Keratinocyte (primary cell): ENCODE data around the gene ELAVL1. TPM values are rescaled to one million over a fixed set of nuclear protein-coding genes. Genes with fewer than 3 reads are reported as not detected.

Source experiments
- DNase-seq: peaks from one replicate; pipeline ENCODE4 v3.0.0-alpha.2; 2011; ENCODE audit warnings: low read depth, missing footprints, low spot score
- FAIRE-seq: peaks from 2 replicates; lab custom pipeline; 2011; peaks lifted over from hg19 to GRCh38; lab: Jason Lieb, UNC
- H2AFZ ChIP-seq: 2 replicates; pipeline ENCODE4 v1.6.0; 2012; ENCODE audit warnings: low read length, control low read depth, inconsistent platforms; ENCODE audit not compliant: control insufficient read depth
- H3K27ac ChIP-seq: 2 replicates; pipeline ENCODE4 v1.5.1; 2011; ENCODE audit warnings: low read length; ENCODE audit not compliant: control insufficient read depth, insufficient read depth
- H3K27me3 ChIP-seq: 3 replicates; pipeline ENCODE4 v1.6.0; 2011; ENCODE audit warnings: low read length; ENCODE audit not compliant: control insufficient read depth, insufficient read depth; ENCODE audit errors: extremely low read depth
- H3K36me3 ChIP-seq, 2 experiments: 2 replicates in 1 of 2; 3 replicates in 1 of 2; pipeline ENCODE4 v1.5.1; 2011; ENCODE audit warnings: low read length in 2 of 2, mild to moderate bottlenecking in 1 of 2; ENCODE audit not compliant: control insufficient read depth in 2 of 2, insufficient read depth in 2 of 2; ENCODE audit errors: extremely low read depth in 1 of 2
- H3K4me1 ChIP-seq: 3 replicates; pipeline ENCODE4 v1.5.1; 2011; ENCODE audit warnings: low read length; ENCODE audit not compliant: control insufficient read depth, insufficient read depth; ENCODE audit errors: extremely low read depth
- H3K4me2 ChIP-seq: 3 replicates; pipeline ENCODE4 v1.6.0; 2011; ENCODE audit warnings: low read depth, low read length; ENCODE audit not compliant: control insufficient read depth, insufficient read depth; ENCODE audit errors: extremely low read depth
- H3K4me3 ChIP-seq, 3 experiments: fragments of 200-600 bp in 1 of 3; sonication (generic) in 1 of 3; 2 replicates in 2 of 3; 3 replicates in 1 of 3; pipeline ENCODE4 v1.5.1; 2011 to 2016; ENCODE audit warnings: low read length in 3 of 3, mild to moderate bottlenecking in 3 of 3, control low read depth in 2 of 3, inconsistent platforms in 1 of 3, low read depth in 1 of 3, mixed read lengths in 1 of 3, mixed run types in 1 of 3, moderate library complexity in 1 of 3; ENCODE audit not compliant: control insufficient read depth in 2 of 3, insufficient read depth in 2 of 3; ENCODE audit errors: extremely low read depth in 1 of 3
- H3K79me2 ChIP-seq: 2 replicates; pipeline ENCODE4 v1.6.0; 2012; ENCODE audit warnings: low read length; ENCODE audit not compliant: control insufficient read depth, insufficient read depth
- H3K9ac ChIP-seq: 3 replicates; pipeline ENCODE4 v1.6.0; 2011; ENCODE audit warnings: low read length; ENCODE audit not compliant: control insufficient read depth, insufficient read depth; ENCODE audit errors: extremely low read depth
- H3K9me1 ChIP-seq: 3 replicates; pipeline ENCODE4 v1.6.0; 2011; ENCODE audit warnings: low read length; ENCODE audit not compliant: control insufficient read depth, insufficient read depth; ENCODE audit errors: extremely low read depth
- H3K9me3 ChIP-seq: 2 replicates; pipeline ENCODE4 v1.5.1; 2012; ENCODE audit warnings: low read depth, low read length; ENCODE audit not compliant: control insufficient read depth
- H4K20me1 ChIP-seq: 3 replicates; pipeline ENCODE4 v1.6.0; 2011; ENCODE audit warnings: low read length; ENCODE audit not compliant: control insufficient read depth, insufficient read depth; ENCODE audit errors: extremely low read depth
- EZH2 ChIP-seq: IDR thresholded peaks from one replicate; pipeline ENCODE4 v1.6.1; 2012; ENCODE audit warnings: inconsistent platforms, mild to moderate bottlenecking, low read length, moderate library complexity
- dilution Hi-C: fragments of 300-500 bp; cut with MboI; formaldehyde crosslinking; loops from one replicate; pipeline ENCODE4 v1.7.0; 2020; ENCODE audit warnings: low sequenced_read_pairs; ENCODE audit not compliant: extremely low pct_ligation_motif_present
- polyA plus RNA-seq, 5 experiments: library from polyadenylated mRNA; depleted of rRNA in 3 of 5; stranded (reverse) in 3 of 5; stranded (forward) in 1 of 5; unstranded in 1 of 5; fragments of >200 nt; gene quantifications; 1 replicate in 1 of 5; 2 replicates in 3 of 5; 3 replicates in 1 of 5; pipeline versions ENCODE4 v1.2.1 to v1.2.3, GENCODE V29; 2011 to 2012; ENCODE audit warnings: missing spikeins in 2 of 5, low read depth in 1 of 5, low replicate concordance in 1 of 5
- TF ChIP-seq, protein P1 (sequence below), 3 experiments: IDR thresholded peaks in 1 of 3; conservative IDR thresholded peaks in 1 of 3; optimal IDR thresholded peaks in 1 of 3; 2 replicates in 2 of 3; 3 replicates in 1 of 3; pipeline versions ENCODE3 to v1.5.1; 2011; ENCODE audit warnings: low read length in 3 of 3, mild to moderate bottlenecking in 3 of 3, moderate library complexity in 2 of 3, control low read depth in 1 of 3, inconsistent platforms in 1 of 3; ENCODE audit not compliant: insufficient read depth in 2 of 3; ENCODE audit errors: extremely low read depth in 1 of 3

ELAVL1 gene
- polyA plus RNA-seq, 1 donor (not counting 4 experiments of a cell fraction or from before 2014, with no cell fraction given) = 46.9 TPM

DNA sequence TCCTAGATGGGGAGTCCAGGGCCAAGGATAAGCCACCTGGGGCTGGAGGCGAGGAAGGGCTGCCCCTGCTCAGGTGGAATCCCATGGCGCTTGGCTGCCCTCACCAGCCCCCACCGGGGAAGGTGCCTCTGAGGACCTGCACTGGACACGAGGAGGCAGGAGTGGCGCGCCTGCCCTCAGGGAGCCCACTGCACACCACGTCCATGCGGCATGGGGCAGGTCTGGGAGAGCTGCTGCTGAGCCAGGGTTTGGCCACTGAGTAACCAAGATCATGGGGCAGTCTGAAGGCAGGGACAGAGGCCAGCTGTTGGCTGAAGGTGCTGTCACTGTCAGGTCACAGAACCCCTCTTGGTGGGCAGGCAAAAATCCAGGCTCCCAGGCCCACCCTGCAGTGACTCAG lies 25.9 kb downstream of the ELAVL1 start:
- H3K4me2 ChIP-seq = no peak overlapping the region
- peaks cover 30% of the 10 kb centered on the region for H3K4me1 ChIP-seq
- H4K20me1 ChIP-seq = peaks cover 30% of the 10 kb centered on the region
- FAIRE-seq = no peak
- no peak overlapping the region for H2AFZ ChIP-seq
- no peak for TF ChIP-seq EZH2
- TF ChIP-seq, protein P1, sequence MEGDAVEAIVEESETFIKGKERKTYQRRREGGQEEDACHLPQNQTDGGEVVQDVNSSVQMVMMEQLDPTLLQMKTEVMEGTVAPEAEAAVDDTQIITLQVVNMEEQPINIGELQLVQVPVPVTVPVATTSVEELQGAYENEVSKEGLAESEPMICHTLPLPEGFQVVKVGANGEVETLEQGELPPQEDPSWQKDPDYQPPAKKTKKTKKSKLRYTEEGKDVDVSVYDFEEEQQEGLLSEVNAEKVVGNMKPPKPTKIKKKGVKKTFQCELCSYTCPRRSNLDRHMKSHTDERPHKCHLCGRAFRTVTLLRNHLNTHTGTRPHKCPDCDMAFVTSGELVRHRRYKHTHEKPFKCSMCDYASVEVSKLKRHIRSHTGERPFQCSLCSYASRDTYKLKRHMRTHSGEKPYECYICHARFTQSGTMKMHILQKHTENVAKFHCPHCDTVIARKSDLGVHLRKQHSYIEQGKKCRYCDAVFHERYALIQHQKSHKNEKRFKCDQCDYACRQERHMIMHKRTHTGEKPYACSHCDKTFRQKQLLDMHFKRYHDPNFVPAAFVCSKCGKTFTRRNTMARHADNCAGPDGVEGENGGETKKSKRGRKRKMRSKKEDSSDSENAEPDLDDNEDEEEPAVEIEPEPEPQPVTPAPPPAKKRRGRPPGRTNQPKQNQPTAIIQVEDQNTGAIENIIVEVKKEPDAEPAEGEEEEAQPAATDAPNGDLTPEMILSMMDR (optimal IDR thresholded peaks at IDR 0.05 in 1 of 3, IDR thresholded peaks at IDR 0.05 in 1 of 3, conservative IDR thresholded peaks at IDR 0.05 in 1 of 3; ENCODE audit: extremely low read depth in 1 of 3, insufficient read depth in 2 of 3, low read length in 3 of 3) = no peak
- peaks cover 41 to 42% of the 10 kb centered on the region in 2 experiments for H3K36me3 ChIP-seq
- H3K79me2 ChIP-seq = peaks cover 66% of the 10 kb centered on the region
- no peak overlapping the region for H3K4me3 ChIP-seq
- H3K27ac ChIP-seq = no peak overlapping the region
- no peaks in the 10 kb centered on the region for H3K27me3 ChIP-seq
- no peak for DNase-seq
- H3K9ac ChIP-seq = no peak overlapping the region
- peaks cover 2% of the 10 kb centered on the region for H3K9me1 ChIP-seq
- dilution Hi-C loops = no loop called here
- H3K9me3 ChIP-seq = no peaks in the 10 kb centered on the region

DNA sequence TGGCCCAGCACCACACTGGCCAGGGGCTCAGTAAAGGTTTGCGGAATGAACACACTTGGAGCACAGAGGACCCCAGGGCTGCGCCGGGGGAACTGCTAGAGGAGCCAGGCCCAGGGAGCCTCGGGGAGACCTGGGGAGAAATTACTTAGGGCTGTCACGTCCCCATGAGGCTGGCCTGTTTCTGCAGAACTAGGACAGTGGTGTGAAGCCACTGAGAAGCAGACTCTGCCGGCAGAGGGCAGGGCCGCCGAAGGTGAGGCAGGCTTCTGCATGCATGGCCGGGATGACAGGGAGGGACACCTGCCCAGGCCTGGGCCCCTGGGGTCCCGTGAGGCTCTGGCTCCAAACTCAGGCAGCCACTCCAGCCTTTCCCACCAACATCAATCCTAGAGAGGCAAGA lies 26.4 kb downstream of the ELAVL1 start:
- no peak for TF ChIP-seq EZH2
- TF ChIP-seq, protein P1 (optimal IDR thresholded peaks at IDR 0.05 in 1 of 3, IDR thresholded peaks at IDR 0.05 in 1 of 3, conservative IDR thresholded peaks at IDR 0.05 in 1 of 3; ENCODE audit: extremely low read depth in 1 of 3, insufficient read depth in 2 of 3, low read length in 3 of 3) = peak in 2 of 3 experiments; percentile 66 to 75
- FAIRE-seq = no peak
- H3K27me3 ChIP-seq = no peaks in the 10 kb centered on the region
- H3K9me3 ChIP-seq = no peaks in the 10 kb centered on the region
- H3K9me1 ChIP-seq = peaks cover 2% of the 10 kb centered on the region
- H2AFZ ChIP-seq = no peak overlapping the region
- dilution Hi-C loops = no loop called here
- H3K4me2 ChIP-seq = no peak overlapping the region
- H3K4me1 ChIP-seq = peaks cover 25% of the 10 kb centered on the region
- peak overlapping the region; percentile 55 for H3K27ac ChIP-seq
- H4K20me1 ChIP-seq = peaks cover 26% of the 10 kb centered on the region
- H3K9ac ChIP-seq = no peak overlapping the region
- peaks cover 45 to 46% of the 10 kb centered on the region in 2 experiments for H3K36me3 ChIP-seq
- peaks cover 64% of the 10 kb centered on the region for H3K79me2 ChIP-seq
- no peak for DNase-seq
- no peak overlapping the region for H3K4me3 ChIP-seq
